NCI-H2196 treated with DMSO at 0.1 percent for 48 hours (cell line): ENCODE results near the gene CNOT3.
"Not testable (repeated sequence)": the region's sequence is repeated elsewhere in the genome, so short reads cannot be mapped to it uniquely, and the experiment has no call there.

Experiments
- DNase-seq: peaks from one replicate; lab custom pipeline; 2025; ENCODE audit not compliant: unreplicated experiment; lab: John Stamatoyannopoulos, UW

The CNOT3 gene

DNA sequence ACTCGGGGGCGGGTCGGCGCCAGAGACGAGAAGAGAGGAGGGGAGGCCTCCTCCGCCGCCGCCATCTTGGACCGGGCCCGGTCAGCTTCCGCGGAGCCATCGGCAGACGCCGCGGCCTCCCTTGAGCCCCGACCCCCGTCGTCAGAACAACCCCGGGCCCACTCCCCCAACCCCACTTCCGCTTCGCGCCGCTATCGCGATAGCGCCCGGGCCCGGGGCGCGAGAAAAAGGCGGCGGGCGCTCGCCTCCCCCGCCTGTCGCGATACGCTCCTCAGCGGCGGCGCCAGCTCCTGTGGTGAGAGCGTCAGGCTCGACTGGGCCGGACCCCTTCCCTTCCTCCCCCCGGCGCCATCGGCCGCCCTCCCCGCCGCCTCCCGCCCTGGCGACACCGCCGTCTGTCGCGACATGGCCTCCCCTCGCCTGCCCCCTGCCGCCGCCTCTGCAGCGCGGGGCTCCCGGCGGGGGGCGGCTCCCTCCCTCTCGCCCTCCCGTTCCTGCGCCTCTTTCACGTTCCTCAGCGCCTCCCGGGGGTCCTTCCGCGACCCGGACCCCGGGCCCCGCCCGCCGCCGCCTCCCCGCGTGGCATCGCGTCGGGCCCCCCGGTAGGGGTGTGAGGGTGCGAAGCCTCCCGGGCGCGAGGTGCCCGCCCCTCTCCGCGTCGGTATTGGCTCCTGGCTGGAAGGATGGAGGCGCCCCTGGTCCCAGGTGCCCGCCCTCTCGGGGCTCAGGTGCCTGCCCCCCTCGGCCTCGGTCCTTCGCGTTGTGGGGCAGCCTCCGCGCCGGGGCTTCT is at the start of gene CNOT3:
Gene CNOT3, plus strand, starts transcription at position 64 of the 790 bp plus-strand sequence. CDS start 5,217 bp downstream, outside the sequence.
- DNase-seq, result no peak

DNA sequence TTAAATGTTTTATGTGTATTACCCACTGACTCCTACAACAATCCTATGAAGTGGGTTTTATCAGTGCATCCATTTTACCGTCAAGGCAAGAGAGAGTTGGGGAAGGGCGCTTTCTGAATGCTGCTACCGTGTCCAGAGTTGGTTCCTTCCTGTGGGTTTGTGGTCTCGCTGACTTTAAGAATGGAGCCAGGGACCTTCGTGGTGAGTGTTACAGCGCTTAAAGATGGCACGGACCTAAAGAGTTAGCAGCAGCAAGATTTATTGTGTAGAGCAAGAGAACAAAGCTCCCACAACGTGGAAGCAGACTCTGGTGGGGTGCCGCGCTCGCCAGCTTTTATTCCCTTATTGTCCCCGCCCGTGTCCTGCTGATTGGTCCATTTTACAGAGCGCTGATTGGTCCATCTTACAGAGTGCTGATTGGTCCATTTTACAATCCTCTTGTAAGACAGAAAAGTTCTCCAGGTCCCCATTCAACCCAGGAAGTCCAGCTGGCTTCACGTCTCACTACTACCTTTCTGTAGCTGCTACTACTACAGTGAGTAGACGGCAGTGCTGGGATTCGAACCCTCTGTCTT is 43.0 kb upstream of the CNOT3 start:
- no peak for DNase-seq

DNA sequence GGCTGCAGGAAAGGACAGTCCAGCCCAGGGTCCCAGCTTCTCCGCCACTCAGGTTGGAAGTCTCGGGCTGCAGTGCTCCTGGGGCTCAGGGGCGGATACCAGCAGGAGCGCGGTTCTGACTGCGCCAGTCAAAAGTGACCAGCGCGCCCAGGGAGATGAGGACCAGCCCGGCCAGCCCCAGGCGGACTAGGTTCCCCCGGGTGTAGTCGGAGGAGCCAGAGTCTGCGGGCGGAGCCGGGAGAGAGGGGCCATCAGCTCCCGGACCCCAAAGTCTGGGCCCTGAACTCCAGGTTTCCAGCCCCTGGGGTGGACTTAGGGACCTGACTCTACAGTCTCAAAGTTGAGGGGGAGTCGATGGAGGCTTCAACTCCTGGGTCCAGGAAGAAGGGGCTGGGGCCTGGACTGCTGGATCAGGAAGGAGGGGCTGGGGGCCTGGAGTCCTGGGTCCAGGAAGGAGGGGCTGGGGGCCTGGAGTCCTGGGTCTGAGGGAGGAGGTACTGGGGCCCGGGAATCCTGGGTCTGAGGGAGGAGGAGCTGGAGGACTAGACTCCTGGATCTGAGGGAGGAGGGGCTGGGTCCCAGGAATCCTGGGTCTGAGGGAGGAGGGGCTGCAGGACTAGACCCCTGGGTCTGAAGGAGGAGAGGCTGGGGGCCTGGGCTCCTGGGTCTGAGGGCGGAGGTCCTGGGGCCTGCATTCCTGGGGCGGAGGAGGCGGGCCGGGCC is 42.3 kb upstream of the CNOT3 start:
- DNase-seq, result no peak

DNA sequence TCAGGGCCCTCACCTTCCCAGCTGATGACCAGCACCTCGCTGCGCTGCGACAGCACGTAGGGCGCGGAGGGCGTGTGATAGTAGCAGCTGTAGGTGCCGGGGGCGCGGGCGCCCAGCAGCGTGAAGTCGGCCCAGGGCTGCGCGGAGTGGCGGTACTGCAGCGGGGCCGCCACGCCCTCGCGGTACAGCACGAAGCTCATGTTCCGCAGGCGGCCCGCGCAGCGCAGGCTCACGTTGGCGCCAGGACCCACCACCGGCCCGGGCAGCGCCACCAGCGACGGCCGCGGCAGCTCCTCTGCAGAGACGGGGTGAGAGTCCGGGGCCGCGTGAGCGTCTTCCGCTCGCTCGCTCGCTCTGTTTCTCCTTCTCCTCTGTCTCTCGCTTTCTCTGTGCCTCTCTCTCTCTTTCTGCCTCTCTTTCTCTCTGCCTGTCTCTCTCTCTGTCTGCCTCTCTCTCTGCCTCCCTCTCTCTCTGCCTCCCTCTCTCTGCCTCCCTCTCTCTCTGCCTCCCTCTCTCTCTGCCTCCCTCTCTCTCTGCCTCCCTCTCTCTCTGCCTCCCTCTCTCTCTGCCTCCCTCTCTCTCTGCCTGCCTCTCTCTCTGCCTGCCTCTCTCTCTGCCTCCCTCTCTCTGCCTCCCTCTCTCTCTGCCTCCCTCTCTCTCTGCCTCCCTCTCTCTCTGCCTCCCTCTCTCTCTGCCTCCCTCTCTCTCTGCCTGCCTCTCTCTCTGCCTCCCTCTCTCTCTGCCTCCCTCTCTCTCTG is 41.5 kb upstream of the CNOT3 start:
- DNase-seq, result not testable (repeated sequence)

DNA sequence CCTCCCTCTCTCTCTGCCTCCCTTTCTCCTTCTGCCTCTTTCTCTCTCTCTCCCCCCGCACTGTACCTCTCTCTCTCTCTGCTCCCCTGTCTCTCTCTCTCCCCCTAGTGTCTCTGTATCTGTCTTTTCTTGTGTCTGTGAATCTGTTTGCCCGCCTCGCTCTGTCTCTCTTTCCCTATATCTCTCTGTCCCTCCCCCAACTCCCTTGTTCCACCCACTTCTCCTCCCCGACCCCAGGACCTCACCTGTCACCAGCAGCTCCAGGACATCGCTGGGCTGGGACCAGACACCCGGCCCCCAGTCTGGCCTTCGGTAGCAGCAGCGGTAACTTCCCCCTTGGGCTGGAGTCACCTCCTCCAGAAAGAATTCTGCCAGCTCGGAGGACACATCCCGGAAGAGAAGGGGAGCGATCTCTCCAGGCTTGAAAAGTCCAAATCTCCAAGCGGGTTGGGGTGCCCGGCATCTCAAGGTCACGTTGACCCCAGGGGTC is 40.9 kb upstream of the CNOT3 start:
- DNase-seq, result no peak

DNA sequence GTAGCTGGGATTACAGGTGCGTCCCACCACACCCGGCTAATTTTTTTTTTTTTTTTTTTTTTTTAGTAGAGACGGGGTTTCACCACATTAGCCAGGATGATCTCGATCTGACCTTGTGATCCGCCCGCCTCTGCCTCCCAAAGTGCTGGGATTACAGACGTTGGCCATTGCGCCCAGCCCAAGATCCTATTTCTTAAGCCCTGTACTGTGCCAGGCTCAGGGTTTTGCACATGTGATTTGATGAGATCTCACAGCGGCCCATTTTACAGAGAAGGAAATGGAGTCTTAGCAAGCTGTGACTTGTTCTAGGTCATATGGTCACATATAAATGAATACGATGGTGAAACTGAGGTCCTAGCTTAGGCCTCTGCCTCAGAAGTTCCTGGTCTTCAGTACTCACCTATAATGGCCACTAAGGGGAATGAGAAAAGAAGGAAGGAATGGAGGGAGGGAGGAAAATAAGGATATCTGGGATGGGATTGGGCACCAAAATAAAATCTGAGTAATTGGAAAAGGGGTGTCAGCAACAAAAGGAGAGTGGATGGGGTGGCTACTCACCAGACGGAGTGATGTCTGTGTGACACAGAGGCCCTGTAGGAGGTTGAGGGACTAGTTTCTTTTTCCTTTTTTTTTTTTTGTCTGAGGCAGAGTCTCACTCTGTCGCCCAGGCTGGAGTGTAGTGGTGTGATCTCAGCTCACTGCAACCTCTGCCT is 38.2 kb upstream of the CNOT3 start:
- no peak for DNase-seq

DNA sequence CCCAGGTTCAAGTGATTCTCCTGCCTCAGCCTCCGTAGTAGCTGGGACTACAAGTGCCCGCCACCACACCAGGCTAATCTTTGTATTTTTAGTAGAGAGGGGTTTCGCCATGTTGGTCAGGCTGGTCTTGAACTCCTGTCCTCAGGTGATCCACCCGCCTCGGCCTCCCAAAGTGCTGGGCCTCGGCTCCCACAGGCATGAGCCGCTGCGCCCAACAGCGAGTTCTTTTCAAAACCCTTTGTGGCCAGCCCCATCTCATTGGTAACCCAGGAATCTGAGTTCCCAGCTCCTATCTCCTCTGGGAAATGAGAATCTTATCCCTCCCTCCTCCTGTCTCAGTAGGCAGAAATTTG is 37.7 kb upstream of the CNOT3 start:
- not testable (repeated sequence) for DNase-seq

DNA sequence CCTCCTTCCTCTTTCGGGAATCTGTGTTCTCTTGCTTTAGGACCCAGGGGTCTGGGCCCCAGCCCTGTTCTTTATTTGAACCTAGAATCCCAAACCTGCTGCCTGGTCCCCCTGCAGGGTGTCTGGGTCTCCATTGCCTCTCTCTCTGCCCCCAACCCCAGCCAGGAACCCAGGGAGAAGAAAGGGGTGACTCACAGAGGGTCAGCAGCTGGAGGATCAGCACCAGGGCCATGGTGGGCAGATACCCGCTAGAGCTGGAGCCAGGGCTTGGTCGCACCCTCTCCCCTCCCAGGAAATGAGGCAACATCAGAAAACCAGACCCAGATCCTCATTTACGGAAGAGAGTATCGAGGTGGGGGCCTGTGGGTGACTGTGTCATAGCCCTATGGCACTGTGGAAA is 37.0 kb upstream of the CNOT3 start, which contains the start of gene OSCAR:
Gene OSCAR, minus strand, starts transcription at position 243 of the 400 bp plus-strand sequence. Its CDS starts 11 bp downstream, at position 232.
- DNase-seq, result no peak

DNA sequence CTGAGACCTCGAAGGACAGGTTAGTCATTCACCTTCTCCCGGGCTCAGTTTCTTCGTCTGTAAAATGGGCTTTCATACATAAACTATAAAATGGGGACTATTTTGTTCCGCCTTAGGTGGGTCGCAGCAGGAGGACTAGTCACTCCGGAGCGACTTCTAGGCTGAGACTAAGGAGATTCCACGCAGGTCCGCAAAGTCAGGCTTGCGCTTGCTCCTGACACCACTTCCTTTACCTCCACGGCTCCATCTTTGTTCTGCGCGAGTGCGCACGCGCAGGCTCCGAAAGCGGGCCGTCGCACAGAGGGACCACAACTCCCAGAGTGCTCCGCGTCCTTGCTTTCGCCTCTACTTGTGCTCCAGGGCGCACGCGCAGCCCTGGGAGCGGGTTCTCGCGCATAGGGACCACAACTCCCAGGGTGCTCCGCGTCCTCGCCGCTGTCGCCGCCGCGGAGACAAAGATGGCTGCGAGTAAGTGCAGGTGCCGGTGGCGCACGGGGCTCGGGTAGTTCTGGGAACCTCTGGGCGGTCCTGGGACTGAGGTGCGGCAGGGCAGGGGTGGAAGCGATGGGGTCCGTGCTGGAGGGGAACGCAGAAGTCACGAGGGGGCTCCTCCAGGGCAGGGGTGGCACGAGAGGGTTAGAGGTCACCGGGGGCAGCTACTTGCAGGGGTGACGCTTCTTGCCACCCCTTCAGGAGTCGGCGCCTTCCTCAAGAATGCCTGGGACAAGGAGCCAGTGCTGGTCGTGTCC is 35.0 kb upstream of the CNOT3 start, which contains the start of gene NDUFA3:
Gene NDUFA3, plus strand, starts transcription at position 435 of the 749 bp plus-strand sequence. Its CDS starts 24 bp downstream, at position 459.
- peak; percentile 92 for DNase-seq

DNA sequence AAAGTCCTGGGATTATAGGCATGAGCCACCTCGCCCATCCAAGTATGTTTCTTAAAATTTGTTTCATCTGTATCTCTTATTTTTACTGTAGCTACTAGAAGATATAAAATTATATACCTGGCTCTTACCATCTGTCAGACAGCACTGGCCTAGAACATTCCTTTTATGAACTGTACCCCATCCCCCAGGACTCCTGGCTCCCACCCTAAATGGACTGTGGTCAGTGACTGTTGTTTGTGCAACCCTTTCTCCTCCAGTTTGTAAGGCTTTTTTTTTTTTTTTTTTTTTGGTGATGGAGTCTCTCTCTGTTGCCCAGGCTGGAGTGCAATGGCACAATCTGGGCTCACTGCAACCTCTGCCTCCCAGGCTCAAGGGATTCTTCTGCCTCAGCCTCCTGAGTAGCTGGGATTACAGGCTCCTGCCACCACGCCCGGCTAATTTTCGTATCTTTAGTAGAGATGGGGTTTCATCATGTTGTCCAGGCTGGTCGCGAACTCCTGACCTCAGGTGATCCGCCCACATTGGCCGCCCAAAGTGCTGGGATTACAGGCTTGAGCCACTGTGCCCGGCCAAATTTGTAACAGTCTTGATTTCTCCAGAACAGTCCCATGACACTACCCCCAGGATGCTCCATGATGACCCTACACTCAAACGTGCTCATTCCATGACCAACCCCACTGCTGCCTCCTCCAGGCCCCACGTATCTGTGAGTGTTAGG is 32.4 kb upstream of the CNOT3 start:
- no peak for DNase-seq

DNA sequence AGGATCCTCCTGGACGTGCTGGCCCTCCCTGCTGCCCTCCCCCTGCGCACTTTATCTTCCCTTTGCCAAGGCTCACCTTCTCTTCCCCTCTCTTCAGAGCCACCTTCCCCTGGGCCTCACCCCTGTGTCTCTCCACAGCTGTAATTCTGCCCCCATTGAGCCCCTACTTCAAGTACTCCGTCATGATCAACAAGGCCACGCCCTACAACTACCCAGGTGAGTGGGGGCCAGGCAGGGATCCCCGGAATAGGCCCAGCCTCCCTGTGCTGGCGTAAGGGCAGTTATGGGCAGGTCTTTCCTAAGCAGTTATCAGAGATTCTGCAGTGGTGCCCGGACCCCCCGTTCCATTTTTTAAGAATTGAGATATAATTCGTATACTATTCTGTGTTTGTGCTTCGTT is 31.8 kb upstream of the CNOT3 start:
- DNase-seq, result no peak

DNA sequence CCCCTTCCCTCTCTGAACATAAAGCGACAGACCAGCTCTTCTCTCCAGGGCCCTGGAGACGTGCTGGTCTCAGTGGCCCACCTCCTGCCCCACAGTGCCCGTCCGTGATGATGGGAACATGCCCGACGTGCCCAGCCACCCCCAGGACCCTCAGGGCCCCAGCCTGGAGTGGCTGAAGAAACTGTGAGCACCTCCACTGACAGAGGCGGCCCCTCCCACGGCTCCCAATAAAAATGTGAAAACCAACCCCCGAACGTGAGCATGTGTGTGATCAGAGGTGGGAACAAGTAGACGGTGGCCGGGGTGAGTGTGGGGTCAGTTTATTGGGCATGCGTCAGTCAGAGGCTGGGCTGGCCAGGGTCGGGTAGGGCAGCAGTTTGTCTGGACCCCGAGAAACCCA is 30.8 kb upstream of the CNOT3 start:
- no peak for DNase-seq

DNA sequence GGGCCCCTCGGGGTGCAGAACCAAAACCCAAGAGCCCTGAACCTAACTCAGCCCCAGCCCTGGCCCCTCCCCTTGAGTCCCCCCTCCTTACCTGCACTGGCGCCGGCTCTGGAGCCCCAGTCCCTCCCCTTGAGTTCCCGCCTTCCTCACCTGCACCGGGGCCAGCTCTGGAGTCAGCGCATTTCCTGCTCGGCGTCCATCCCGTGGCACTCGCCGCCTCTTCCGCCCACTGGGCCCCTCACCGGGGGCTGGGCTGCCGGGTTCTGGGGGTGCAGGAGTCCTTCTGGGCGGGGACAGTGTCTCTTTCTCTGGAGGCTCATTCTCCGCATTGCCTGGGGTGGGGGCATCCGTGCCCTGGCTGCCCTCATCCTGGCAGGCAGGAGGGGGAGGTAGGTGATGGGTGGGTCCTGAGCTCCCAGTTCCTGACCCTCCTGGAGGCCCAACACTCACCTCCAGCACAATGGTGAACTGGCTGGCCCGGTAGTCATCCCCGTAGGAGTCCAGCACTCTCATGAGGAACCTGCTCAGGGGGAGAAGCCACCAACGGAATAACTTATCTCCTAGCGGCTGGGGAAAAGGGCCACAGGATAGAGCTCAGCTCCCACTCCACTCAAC is 29.6 kb upstream of the CNOT3 start:
- DNase-seq, result no peak

DNA sequence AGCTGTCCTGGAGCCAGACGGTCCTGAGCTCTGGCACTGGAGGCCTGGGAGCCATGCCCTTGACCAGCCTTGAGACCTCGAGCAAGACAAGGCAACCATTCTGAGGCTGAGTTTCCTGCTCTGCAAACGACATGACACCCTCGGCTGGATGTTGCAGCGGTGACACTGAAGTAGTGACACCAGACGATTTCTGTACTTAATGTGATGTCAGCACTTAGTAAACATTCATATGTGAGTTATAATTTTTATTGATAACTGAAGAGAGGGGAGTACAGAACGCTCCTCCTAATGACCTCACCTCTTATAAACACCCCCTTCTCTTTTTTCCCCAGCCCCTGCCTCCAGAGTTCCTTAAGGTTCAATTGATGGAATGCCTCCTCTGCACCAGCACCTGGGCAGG is 29.1 kb upstream of the CNOT3 start:
- no peak for DNase-seq

DNA sequence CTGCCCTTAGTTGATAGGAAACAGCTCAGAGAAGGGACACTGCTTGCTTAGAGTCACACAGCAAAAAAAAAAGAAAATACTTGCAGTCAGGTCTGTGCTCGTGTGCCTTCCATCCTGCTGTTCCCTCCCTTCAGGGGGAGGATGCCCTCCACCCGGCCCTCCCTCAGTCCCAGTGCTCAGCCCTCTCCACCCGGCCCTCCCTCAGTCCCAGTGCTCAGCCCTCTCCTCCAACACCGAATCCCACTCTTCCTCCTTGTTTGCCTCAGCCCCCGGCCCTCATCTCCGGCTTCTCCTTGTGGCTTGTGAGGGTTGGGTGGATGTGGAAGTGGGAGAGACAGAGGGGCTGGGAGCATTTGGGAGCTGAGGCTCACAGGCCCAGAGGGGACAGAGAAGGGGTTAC is 27.9 kb upstream of the CNOT3 start:
- DNase-seq, result no peak

DNA sequence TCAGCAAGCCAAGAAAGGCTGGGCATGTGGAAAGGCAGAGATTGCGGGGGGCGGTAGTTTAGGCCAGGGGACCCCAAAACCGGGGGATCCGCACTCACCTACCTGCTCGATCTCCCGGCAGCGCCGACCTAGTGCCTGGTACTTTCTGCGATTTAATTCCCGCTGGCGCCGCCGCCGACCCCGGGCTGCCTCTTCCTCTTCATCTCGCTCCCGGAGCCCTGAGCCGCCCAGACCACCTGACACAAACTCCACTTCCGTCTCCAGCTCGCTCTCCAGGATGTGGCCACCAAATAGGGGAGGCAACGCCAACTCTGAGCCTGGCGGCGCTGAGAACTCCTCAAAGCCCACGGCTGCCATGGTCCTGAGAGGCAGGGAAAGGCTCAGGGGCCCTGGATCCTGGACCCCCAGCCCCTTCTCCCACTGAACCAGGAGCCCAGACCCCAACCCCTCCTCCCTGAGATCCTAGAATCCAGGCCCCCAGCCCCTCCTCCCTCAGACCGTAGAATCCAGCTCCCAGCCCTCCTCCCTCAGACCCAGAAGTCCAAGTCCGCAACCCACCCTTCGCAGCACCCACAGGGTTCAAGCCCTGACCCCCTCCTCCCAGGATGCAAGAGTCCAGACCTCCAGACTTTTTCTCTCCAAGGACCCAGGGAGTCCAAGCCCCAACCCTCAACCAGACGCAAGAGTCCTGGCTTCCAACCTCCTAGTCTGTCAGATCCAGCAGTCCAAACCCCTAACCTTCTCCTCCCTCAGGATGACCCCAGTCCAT is 23.0 kb upstream of the CNOT3 start:
- DNase-seq, result peak; percentile 10

DNA sequence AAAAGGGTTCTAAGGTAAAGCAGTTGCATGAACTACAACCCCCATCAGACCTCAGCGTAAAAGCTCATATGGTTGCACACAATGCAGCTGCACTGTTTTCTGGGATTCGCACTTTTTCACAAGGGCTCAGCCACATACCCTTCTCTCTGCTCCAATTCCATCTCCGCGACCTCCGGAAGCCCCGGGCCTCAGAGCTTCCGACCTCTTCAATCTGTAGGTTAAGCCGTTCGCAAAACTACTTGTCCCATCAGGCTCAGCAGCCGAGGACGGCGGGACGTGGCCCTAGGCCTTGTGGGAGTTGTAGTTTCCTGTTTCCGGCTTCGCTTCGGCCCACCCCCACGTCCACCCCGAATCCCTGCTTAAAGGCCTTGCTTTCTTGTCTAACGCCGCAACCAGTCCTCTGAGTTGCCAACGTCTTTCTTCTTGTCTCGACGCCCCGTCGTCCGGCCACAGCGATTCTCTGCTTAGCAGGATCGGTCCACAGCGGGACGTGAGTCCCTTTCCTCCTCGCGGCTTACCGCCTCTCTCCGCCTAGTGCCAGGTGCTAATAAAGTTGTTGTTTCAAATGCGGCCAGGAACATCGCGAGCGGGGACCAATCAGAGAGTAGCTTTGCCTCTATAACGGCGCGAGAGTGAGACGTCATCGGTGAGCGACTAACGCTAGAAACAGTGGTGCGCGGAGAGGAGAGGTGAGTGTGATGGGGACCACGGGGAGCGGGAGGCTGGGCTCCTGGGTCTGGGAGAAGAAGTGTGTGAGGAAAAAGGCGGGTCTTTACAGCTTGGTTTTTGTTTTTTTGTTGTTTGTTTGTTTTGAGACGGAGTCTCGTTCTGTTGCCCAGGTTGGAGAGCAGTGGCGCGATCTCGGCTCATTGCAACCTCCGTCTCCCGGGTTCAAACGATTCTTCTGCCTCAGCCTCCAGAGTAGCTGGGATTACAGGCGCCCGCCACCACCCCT is 22.2 kb upstream of the CNOT3 start, which contains the start of the genes PRPF31 and TFPT:
Gene PRPF31, plus strand, starts transcription at position 646 of the 955 bp plus-strand sequence. CDS start 2,525 bp downstream, outside the sequence.
Gene TFPT, minus strand, starts transcription at position 549 of the 955 bp plus-strand sequence. Its CDS starts 388 bp downstream, at position 161.
- DNase-seq, result peak; percentile 93
